ENCODE measurements around the gene POLDIP2. TPM values are rescaled to one million over a fixed set of nuclear protein-coding genes. Genes with fewer than 3 reads are reported as not detected.
"Not testable (repeated sequence)": the region's sequence is repeated elsewhere in the genome, so short reads cannot be mapped to it uniquely, and the experiment has no call there.

The POLDIP2 gene
- total and polyA plus RNA-seq, 8 donors: 56.0 to 76.8 (median 63.1) TPM

DNA sequence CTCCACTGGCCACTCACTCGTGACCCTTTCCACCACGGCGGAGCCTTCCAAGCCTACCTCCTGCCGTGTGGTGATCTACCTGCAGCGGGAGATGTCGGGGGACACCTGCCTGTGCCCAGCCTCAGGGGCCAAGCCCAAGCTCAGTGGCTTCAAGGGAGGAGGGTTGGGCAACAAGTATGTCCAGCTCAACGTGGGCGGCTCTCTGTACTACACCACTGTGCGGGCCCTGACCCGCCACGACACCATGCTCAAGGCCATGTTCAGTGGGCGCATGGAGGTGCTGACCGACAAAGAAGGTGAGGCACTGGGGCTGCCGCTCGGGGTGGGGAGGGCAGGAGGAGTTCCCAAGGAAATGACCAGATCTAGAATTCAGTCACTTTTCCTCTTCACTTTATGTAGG is 17.9 kb downstream of the POLDIP2 start:
- no peaks in the 10 kb centered on the region for H3K27me3 ChIP-seq
- DNase-seq: no peak
- TF ChIP-seq, protein P1, sequence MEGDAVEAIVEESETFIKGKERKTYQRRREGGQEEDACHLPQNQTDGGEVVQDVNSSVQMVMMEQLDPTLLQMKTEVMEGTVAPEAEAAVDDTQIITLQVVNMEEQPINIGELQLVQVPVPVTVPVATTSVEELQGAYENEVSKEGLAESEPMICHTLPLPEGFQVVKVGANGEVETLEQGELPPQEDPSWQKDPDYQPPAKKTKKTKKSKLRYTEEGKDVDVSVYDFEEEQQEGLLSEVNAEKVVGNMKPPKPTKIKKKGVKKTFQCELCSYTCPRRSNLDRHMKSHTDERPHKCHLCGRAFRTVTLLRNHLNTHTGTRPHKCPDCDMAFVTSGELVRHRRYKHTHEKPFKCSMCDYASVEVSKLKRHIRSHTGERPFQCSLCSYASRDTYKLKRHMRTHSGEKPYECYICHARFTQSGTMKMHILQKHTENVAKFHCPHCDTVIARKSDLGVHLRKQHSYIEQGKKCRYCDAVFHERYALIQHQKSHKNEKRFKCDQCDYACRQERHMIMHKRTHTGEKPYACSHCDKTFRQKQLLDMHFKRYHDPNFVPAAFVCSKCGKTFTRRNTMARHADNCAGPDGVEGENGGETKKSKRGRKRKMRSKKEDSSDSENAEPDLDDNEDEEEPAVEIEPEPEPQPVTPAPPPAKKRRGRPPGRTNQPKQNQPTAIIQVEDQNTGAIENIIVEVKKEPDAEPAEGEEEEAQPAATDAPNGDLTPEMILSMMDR (IDR thresholded peaks at IDR 0.05): no peak

DNA sequence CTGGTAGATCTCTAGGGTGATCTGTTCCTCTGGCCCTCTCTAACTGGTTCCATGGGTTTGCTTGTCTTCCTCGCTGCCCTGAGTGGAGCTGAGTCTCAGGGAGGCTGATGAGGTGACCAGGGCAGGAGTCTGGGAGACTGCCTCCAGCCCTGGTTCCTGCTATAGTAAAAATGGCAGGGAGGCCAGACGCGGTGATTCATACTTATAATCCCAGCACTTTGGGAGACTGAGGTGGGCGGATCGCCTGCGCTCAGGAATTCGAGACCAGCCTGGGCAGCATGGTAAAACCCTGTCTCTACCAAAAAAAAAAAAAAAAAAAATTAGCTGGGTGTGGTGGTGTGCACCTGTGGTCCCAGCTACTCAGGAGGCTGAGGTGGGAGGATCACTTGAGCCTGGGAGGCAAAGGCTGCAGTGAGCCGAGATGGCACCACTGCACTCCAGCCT is 18.5 kb downstream of the POLDIP2 start:
- intact Hi-C loops (cut with DNase I); ATAC-seq; H3K4me3 ChIP-seq; H3K9me3 ChIP-seq; H3K27me3 ChIP-seq; DNase-seq: not testable (repeated sequence)
- H3K36me3 ChIP-seq: peaks cover 0 to 46% of the 10 kb centered on the region in 2 donors
- H3K4me1 ChIP-seq: peaks cover 23 to 59% of the 10 kb centered on the region in 2 donors
- peak overlapping the region; percentile 54 to 97 for H3K27ac ChIP-seq

More for the DNA sequence above, 17.9 kb downstream of the POLDIP2 start:
- Histone ChIP-seq H3K4me3 (no peak overlapping the region), H3K36me3 (peaks cover 0 to 52% of the 10 kb centered on the region in 2 donors), H3K9me3 (no peaks in the 10 kb centered on the region), H3K4me1 (peaks cover 17 to 52% of the 10 kb centered on the region in 2 donors), H3K27ac (peak overlapping the region in 1 of 2 donors; percentile 97)
- no peak for ATAC-seq
- intact Hi-C loops (cut with DNase I): no loop called here

DNA sequence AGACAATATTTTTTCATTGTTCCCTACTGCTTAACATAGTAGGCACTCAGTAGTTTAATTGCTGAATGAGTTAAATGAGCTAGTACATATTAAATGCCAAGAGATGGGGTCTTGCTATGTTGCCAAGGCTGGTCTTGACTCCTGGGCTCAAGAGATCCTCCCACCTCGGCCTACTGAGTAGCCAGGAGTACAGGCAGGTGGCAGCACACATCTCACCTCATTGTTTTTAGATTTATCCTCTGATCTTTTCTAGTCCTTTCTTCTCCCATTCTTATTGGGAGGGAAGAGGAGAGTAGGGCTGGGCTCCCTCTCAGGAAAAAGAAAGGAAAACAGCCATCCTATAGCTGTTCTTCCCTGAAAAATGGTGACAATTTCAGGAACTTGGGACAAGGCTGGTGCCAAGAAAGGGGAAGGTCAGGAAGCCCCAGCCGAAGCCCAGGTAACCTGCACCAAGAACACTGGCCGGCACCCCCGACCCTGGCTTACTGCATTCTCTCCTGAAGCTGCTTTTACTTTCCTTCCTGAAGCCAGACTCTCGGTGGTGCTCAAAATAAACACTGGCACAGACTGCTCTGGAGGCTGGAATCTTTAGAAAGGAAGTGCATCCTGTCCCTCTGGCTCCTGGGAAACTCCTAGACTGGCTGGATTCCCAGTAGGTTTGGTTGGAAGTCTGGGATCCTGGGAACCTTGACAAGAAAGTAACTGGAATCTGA is 19.1 kb downstream of the POLDIP2 start:
- Histone ChIP-seq H3K4me1 (peaks cover 24 to 64% of the 10 kb centered on the region in 2 donors), H3K36me3 (peaks cover 0 to 40% of the 10 kb centered on the region in 2 donors), H3K27ac (peak overlapping the region; percentile 54 to 97), H3K27me3 (no peaks in the 10 kb centered on the region), H3K9me3 (no peaks in the 10 kb centered on the region), H3K4me3 (peak overlapping the region in 1 of 2 donors; percentile 6)
- intact Hi-C loops (cut with DNase I): no loop called here
- TF ChIP-seq, protein P1 (IDR thresholded peaks at IDR 0.05): no peak
- no peak for DNase-seq
- ATAC-seq: no peak

DNA sequence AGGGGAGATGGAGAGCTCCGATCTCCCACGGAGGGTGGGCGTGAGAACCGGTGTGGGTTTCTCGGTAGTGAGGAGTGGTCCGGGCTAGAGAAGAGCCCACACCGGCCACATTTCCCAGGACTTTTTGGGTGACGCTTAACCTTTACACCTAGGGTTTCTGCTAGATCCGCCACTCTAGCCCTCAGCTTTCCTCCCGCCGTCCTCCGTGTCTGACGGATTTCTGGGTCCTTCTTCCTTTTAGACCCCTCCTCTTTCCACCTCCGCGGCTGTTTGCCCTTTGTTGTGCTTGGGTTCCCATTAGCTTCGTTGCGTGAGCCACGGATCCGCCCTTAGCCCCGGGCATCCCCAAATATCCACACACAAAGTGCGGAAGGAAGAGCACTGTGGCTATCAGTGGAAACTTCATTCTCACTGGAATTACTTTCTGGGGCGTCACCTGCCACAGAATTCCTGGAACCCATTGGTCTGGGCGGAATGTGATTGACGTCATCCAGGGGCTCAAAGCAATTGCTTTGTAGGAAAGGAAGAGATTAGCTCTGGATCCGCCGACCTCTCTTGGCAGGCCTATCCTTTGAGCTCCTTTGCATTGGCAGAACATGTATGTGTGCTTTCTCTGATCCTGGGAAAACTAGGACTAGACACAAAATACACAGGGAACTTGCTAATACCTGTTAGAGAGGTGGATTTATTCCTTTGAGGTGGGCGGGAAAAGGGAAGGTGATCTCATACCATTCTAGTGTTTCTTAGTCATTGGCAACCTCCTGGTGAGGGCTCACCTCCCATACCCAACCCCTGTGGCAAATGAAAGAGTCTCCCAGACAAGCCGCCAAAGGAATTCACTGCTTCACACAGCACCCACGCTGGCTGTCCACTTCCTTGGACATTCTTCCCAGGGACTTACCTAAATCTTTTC is 21.1 kb downstream of the POLDIP2 start:
- peaks cover 0 to 30% of the 10 kb centered on the region in 2 donors for H3K36me3 ChIP-seq
- TF ChIP-seq, protein P1 (IDR thresholded peaks at IDR 0.05): no peak
- intact Hi-C loops (cut with DNase I): no loop called here
- H3K4me3 ChIP-seq: peak overlapping the region; percentile 89 to 97
- H3K4me1 ChIP-seq: peaks cover 24 to 67% of the 10 kb centered on the region in 2 donors
- peak overlapping the region; percentile 97 for H3K27ac ChIP-seq
- ATAC-seq (peak; percentile 50), DNase-seq (peak in 3 of 4 donors; percentile 53 to 78 (median 64))
- H3K27me3 ChIP-seq: no peaks in the 10 kb centered on the region
- H3K9me3 ChIP-seq: no peaks in the 10 kb centered on the region

DNA sequence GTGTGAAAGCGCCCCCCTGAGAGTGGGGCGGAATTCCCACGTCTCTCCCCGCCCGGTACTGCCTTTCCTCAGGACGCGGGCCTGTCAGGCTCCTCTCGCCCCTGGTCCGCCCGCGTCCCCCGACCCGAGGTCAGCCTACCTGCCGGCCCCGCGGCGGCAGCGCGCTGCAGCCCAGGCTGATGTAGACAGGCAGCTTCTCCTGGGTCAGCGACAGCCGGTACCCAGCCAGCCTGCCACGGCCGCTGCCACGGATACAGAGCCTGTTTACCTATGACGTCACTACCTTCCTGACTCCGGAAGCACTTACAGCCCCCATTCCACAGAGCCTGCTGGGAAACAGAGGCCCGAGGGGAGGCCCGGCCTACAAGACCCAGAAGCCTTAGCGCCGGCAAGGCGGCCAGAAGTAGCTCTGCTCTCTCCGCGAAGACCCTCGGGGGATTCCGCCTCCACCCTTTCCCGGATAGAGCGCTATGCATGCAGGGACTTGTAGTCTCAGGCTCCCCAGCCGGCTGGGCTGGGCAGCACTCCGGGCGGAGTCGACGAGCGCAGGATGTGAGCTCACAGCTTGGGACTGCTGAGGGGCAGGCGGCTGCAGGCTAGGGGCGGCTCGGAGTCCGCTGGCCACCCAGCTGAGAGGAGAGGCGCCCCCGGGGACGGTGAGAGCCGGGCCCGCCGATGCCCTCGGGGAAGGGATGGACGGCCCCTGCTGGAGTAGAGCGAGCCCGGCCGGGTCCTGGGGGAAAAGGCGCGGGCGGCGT is 21.9 kb downstream of the POLDIP2 start, which contains the start of the genes IFT20 and TNFAIP1:
TSS of gene IFT20 (minus strand) at position 272 of the 758 bp plus-strand sequence. CDS start 3,487 bp downstream, outside the sequence.
TSS of gene TNFAIP1 (plus strand) at position 561 of the 758 bp plus-strand sequence. CDS start 3,761 bp downstream, outside the sequence.
- peak within 1 kb of the TSS; percentile 97 for H3K27ac ChIP-seq
- TF ChIP-seq, protein P1 (IDR thresholded peaks at IDR 0.05): no peak
- DNase-seq (peak; percentile 98 to 100 (median 100)), ATAC-seq (peak; percentile 97)
- H3K9me3 ChIP-seq: no peaks in the 10 kb centered on the region
- H3K27me3 ChIP-seq: no peaks in the 10 kb centered on the region
- H3K36me3 ChIP-seq: peaks cover 0 to 30% of the 10 kb centered on the region in 2 donors
- peak within 1 kb of the TSS; percentile 89 to 97 for H3K4me3 ChIP-seq
- intact Hi-C loops (cut with DNase I): no loop called here
- H3K4me1 ChIP-seq: peaks cover 24 to 63% of the 10 kb centered on the region in 2 donors
